MM.1S (cell line): ENCODE results near the gene CCDC138.

Experiments
- CTCF ChIP-seq: fragments of 300-600 bp; sonication (generic); IDR thresholded peaks from 2 replicates; pipeline ENCODE4 v1.5.1; 2016; ENCODE audit warnings: antibody characterized with exemption, low read length, mixed read lengths
- EZH2 ChIP-seq: fragments of 300-600 bp; sonication (generic); optimal IDR thresholded peaks from 2 replicates; pipeline ENCODE3; 2017; ENCODE audit warnings: low read depth, mild to moderate bottlenecking, antibody characterized with exemption, low read length, mixed read lengths

GRCh38 chr2:108803045-108803736, 16.6 kb downstream of the CCDC138 start:
- TF ChIP-seq EZH2 (no peak), CTCF (no peak)
